NOMO-1 treated with DMSO at 0.1 percent for 48 hours (cell line): Measurements from ENCODE around the gene MROH2B.

Experiments used
- DNase-seq: peaks from one replicate; lab custom pipeline; 2025; ENCODE audit not compliant: unreplicated experiment; lab: John Stamatoyannopoulos, UW

MROH2B gene

DNA sequence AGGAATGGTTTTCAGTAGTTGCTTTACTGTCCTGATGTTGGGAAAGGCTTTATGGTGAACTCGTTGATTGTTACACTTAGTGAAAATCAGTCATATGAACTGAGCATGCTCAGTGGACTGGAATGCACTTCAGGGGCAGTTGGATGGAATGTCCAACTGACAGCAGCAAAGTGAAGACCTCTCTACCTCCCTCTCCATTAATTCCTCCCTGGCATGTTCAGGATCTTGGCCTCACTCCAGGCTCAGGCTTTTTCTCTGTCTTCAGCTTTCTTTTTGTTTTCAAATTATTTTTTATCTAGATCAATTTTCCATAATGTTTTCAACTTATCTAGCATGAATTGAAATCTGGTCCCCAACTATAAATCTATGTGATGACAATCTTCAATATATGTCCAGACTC, at the start of gene MROH2B:
MROH2B (minus strand) TSS at position 101 of the 400 bp plus-strand sequence. CDS start 490 bp downstream, outside the sequence.
- DNase-seq = no peak

DNA sequence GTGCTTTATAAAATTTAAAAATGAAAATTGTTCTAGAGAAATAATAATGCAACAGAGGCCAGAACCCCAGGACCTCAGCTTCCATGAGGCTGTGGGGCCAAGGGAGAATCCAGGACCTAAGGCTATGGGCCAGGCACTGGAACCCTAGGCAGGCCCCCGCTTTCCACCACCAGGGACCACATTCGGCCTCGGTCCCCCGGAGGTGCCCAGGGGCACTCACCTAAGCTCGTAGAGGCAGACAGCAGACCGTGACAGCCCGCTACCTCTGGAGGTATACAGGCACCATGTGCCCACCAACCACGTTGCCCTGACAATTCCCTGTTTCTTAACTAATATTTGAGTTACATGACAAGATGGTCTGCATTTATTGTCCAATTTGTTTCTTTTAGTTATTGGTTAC, 49.5 kb upstream of the MROH2B start:
- DNase-seq = no peak

DNA sequence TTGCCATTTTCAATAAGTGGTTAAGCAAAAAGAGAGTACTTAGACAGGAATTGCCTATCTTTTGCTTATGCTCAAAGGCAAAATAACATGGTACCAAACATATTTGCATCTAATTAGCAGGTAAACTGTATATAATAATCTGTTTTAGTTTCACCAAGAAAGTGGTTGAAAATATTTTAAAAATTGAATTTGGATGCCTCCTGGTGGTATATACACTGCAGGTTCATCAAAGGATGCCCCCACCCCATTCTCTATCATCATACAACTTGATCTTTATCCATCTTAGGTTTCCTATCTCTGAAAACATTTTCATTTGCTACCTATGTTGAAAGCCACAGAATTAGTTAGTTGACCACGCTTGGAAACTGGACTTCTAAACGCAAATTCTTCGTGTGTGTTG, 47.0 kb upstream of the MROH2B start:
- DNase-seq = no peak

DNA sequence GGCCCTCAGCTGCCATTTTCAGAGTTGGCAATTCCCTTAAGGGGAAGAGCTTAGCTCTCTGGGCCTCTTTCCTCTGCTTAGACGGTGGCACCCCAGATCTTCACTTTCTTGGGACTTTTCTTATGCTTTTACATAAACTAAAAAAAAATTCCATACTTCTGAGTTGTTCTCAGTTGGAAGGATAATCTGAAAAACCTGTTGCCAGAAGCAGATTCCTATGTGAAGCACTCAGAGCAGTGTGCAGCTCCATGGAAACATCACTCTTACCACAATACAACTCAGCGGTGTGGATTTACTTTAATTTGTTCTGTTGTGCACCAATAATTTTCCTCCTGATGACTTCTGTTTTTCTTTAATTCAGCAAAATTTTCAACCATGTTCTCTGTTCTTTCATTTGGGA, 44.1 kb upstream of the MROH2B start:
- no peak for DNase-seq

DNA sequence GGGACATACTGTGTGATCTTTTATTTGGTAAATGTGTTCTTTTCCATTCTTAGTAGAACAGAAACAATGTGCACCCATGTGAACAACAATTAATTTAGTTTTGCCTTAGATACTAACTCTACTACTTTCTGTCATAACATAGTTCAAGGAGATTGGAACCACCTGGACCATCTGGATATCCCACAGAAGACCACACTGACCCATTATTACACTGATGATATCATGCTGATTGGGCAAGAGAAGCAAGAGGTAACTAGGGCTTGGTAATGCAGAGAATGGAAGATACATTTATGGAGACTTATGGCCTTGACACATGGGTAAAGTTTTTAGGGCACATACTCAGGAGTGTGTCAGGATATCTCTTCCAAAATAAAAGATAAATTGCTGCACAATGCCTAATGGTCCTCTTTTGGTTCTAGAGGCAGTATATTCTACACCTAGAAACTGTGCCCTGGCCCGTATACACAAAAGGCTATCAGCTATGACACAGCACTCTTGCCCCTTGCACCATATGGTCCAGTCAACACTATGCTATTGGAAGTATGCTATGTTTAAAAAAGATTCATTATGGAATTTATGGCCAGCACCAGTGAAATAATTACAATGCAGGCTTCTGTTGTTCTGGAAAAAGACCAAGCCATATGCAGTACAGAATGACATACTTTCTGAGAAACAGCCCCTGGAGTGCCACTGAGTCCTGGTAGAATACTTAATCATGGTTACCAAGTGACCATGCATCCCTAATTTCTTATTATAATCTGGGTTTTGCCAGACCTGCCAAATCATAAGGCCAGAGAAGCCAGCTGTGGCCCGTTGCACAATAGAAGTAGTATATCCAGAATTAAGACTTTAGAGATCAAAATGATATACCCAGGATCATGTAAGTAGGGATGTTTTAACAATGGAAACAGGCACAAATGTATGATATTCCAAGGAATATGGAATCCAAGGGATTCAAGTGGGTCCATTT, 41.6 kb upstream of the MROH2B start:
- no peak for DNase-seq

DNA sequence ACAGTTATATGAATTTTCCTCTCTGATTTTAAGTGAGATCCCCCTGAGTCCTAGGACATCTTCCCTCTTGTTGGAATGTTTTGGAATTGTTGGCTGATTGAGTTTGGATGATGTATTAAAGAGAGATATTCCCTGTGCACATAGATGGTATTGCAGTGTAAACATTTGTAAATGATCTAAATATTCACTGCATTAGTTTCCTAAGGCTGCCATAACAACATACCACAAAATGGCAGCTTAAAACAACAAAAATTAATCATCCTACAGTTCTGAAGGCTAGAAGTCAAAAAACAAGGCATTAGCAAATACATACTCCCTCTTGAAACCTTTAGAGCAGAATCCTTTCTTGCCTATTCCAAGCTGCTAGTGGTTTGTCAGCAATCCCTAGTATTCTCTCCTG, 38.0 kb upstream of the MROH2B start:
- no peak for DNase-seq

DNA sequence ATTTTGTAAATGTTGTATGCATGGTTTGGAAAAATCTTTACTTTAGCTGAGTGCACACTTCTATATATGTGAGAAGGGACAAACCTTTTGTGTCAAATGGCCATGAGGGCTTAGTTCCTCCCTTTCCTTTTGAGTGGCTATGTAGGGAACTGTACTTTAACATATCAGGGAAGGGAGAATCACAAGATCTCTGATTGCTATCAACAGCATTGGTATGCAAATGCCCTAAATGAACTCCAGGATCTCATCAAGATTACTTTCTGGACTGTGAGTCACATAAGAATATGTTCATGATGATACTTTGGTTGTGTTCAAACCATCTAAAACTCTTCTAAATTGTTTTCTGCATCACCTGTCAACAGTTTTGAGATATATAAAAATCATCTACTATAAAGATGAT, 31.2 kb upstream of the MROH2B start:
- DNase-seq = no peak

DNA sequence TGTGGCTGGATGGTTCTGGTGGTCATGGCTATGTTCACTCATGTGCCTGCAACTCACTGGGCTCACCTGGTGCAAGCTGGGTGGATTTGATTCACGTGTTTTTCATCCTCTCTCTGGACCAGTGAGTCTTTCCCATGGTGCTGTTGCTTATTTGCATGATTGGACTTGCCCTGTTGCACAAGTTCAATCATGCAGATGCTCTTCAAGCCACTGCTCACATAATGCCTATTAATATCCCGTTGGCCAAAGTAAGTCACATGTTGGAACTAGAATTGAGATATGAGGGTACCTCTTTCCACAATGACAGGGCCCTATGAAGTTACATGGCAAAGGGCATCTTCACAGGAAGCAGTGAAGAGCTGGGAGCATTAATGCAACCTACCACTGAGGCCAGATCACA, 26.5 kb upstream of the MROH2B start:
- no peak for DNase-seq

DNA sequence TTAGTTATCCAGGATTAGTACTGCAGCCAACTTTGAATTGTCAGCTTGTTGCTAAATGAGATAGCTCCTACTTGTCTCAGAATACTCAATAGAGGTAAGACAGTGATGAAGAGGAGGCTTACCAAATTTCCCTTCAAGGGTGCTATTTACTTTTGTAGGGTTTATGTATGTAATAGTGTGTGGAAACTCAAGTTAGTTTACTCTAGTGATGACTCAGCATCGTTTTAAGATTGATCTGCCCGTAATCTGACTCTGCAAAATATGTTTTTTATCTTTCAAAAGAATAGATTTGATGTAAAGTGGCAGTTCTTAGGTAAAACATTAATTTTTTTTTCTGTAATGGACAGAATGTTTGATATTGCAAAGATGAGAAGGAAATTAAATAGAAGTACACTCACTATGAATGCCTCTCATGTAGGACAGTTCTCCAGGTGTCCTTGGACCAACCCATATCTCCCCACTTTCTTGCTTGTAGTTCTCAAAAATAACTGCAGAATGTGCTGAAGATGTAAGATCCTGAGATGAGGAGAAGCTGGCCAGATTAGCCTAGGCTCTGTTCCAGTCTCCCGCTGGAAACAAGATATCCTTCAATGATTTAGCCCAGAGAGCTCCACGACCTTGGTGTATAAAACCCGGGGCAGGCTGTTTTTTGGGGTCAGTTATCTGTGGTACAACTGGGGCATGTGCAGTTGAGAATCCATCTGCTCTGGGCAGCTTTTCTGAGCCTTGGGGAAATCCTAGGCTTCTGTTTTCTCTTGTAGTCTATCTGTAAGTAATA, 24.4 kb upstream of the MROH2B start:
- DNase-seq = no peak

DNA sequence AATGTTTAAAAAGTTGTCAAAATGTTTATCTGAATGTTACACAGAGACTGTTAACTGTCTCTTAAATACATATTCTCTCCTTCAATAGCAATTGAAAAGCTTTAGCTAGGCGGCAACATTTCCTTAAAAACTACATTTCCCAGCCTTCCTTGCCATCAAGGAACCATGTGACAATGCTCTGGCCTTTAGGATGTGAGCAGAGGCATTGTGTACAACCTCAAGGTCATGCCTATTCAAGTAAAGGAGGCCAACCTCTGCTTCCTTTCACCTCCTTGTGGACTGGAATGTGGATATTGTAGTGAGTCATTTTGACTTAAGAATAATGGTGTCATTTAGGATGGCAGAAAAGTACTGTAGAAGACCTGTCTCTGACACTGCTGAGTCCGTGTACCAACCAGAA, 23.7 kb upstream of the MROH2B start:
- DNase-seq = no peak

DNA sequence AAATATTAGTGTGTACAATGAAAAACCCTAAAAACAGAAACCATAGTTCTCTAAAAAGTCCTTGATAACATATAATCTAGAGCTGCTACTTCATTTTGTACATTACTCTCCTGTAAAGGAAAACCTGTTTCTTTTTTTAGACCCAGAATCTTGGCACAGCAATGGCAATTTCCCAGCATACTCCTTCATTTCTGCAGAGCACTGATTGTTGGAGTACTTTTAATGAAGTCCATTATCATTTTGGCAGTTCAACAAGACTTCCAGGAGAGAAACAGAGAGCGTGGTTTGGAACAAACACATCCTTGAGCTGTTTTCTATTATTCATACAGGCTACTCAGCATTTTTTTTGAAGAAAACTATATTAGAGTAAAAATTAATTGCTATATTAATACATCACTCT, 22.7 kb upstream of the MROH2B start:
- DNase-seq = no peak

DNA sequence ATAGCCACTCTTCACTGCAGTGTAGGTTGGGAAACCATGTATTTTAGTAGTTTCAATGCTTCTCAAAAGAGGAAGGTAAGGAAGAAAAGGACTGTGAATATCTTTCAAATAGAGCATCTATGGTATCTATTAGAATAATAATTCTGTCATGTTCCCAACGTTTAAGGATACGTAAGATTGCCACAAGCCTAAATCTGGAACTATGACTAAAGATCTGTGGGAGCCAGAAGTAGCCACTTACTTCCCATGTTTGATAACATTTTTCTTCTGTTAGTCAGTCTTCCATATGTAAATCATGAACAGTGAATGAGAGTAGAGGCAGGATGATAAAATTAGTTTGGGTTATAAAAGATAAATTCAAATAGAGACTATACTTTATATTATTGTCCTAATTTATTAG, 16.3 kb upstream of the MROH2B start:
- DNase-seq = no peak

DNA sequence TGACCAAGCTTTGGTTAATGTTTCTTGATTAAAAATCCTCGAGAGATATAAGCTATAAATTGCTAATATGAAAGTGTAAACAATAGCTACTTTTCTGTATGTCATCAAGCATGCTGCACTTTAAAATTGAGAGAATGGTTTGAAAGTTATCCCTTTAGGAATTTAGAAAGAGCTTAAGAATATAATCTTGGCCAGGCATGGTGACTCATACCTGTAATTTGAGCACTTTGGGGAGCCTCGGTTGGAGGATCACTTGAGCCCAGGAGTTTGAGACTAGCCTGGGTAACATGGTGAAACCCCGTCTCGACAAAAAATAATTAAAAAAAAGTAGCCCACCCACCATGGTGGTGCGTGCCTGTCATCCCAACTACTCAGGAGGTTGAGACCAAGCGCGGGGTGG, 12.2 kb upstream of the MROH2B start:
- DNase-seq = no peak

DNA sequence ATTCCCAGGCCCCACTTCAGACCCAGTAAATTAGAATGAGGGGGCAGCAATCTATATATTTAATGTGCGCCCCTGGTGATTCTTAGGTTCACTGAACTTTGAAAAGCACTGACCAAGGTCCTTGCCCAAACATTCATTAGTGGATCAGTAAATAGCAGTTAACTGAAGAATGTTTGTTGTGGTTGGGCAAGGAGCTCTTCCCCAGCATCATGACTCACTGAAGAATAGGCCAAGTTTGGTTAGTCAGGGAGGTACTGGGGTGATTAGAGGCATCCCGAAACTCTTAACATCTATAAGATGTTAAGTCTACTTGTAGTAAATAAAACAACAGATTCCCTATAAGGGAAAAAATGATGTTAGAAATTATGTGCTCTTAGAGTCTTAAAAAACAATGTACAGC, 833 bp upstream of the MROH2B start:
- no peak for DNase-seq

DNA sequence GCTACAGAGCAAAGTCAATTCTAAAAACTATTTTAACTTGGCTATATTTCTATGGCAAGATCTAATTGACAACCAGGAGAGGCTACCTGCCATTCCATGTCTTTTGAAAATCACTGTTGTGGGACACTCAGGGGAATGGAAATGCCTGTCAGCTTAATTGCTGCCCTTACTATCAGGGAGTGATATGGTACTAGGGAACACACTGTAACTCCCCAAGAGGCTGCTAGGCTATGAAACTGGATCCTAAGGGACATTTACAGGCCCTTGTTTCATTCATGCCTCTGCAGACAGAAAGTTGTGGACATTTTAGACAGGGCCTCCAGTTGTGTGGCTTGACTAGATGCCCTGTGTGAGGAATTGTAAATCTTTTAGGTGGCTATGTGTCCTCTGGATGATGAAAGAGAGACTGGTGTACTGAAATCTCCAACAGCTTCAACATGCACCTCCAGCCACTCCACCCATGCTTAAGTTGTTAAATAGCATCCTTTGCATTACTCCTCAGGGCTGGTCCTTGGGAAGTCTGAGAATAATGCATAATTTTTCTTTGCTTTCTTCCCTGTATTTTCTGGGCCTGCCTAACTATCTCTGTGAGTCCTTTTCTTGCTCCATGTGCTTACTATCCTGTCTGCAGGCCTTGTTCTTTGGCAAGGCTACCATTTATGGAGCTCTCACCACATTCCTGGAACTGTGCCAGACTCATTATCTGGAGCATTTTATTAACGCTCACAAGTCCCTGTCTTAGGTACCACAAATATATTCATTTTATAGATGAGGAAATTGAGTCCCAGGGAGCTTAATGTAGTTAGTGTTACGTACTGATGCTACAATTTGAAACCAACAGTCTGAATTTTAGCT, 3.2 kb downstream of the MROH2B start:
- DNase-seq = no peak

DNA sequence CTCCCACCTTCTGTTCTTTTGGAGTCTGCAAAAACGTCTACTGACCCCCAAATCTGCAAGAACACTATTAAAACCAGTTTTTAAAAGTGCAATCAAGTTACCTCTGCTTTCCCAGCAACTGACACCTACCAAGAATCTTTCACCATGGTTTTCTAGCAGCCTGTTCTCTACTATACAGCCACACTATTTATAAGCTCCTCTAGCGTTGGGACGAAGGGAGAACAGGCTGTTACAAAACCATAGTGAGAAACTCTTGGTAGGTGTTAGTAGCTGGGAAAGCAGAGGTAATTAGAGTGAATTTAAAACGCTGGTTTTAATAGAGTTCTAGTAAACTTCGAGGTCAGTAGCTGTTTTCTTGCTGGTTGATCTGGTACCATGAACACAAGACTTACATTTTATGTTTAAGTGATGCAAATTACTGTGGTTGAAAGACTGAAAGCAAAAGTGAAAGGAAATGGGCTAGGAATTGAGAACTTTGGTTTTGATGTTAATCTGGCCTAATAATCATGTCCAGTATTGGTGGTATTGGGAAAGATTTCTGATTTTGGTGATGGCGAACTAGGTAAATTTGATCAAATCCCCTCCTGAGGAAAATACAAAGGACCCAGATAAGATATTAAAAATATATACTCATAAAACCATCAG, 5.3 kb downstream of the MROH2B start:
- no peak for DNase-seq

DNA sequence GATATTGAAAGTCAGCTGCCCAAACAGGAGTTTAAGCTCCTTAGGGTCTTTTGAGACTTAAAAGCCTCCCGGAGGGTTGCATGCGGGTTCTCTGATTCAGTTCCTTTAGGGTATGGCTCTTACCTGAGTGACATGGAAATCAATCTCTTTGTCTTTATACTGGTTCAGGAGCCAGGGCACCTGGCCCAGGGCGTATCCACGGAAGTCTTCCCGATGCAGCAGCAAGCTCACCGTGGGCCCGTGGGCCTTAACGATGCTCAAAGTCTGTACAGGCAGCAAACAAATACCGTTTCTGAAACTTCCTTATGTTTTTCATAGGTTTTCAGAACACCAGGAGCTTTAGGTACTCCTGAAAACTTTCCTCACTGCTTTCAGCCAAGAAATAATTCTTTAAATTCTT, 13.2 kb downstream of the MROH2B start:
- no peak for DNase-seq

DNA sequence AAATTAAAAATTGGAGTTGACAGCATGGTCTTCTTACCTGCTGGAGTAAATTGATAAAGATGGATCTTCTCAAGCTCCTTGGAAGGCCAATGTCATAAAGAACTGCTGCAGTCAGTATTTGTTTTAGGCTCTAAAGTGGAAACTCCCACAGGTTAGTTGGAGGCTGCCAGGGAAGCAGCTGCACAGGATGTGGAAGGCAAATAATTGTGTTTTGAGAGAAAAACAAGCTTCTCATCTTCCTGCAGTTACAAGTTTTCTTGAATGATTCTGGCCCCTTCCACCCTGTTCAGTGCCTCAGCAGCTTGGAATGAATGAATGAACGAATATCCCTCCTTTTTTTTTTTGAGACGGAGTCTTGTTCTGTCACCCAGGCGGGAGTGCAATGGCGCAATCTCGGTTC, 13.9 kb downstream of the MROH2B start:
- no peak for DNase-seq

DNA sequence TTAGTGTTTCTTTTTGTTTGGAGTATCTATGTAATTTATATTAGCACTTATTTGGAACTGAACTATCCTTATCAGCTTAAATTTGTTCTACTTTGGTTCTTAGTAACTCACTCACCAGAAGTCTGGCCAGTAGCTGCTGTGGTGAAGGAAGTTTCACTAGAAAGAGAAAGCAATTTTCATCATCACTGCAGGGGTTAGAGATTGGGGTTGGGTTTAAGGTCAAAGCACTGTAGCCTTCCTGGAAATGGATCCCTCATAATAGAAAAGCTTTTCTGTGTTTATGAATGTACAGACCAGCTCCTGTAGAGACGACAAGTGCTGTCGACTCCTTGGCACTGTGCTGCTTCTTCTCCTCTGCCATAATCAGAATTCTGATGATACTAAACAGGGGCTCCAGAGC, 22.2 kb downstream of the MROH2B start:
- DNase-seq = no peak

DNA sequence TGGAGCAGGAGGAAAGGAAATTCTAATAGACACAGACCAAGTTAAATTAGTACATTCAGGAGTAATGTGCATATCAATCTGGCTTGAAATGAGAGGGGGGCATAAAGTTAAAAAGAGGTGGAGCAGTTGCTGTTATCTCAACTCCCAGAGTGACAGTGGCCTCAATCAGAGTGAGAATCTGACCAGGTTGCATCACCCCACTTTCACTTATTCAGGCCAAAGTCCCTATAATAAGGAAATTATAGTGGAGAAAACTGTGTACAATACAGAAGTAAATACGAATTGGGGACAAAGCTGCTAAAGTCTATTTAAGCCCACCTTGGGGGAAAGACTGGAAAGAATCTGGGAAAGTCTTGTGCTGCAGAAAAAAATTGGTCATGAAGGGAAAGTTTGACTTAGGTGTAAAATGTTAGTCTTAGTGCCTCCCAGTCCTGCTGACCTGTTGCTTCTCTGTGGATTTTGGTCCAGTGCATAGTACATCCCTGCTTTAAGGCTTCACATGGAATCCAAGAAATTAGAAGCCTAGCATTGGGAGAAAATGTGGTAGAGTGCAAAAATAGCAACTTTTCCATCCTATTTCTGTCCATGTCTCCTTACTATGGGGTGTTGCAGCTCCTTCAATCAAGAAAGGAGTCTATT, 27.9 kb downstream of the MROH2B start:
- no peak for DNase-seq
